Measurements from ENCODE around the gene CNGB1. TPM values are rescaled to one million over a fixed set of nuclear protein-coding genes. Genes with fewer than 3 reads are reported as not detected.

CNGB1 gene
- total and polyA plus RNA-seq, 2 experiments from 2014 or later: not detected

GRCh38 chr16:57911743-57912142 lies 59.2 kb downstream of the CNGB1 start:
- Histone ChIP-seq H3K79me2 (no peaks in the 10 kb centered on the region), H3K4me1 (ENCODE audit: insufficient read depth) (no peaks in the 10 kb centered on the region), H3K27ac (no peak overlapping the region), H3K9me3 (ENCODE audit: low read depth) (no peaks in the 10 kb centered on the region), H3K27me3 (no peaks in the 10 kb centered on the region), H2AFZ (no peak overlapping the region), H3K4me3 (no peak overlapping the region), H3K4me2 (no peak overlapping the region), H4K20me1 (ENCODE audit: insufficient read depth, poor library complexity, severe bottlenecking) (no peaks in the 10 kb centered on the region), H3K9me2 (replicated peaks; ENCODE audit: insufficient read depth) (no peaks in the 10 kb centered on the region), H3K36me3 (replicated peaks; ENCODE audit: insufficient read depth, low read depth) (no peaks in the 10 kb centered on the region)
- TF ChIP-seq CTCF (IDR thresholded peaks at IDR 0.05; ENCODE audit: poor library complexity) (no peak), EZH2phosphoT487 (IDR thresholded peaks at IDR 0.05; ENCODE audit: low read depth, severe bottlenecking, unreplicated experiment) (no peak), EZH2 (IDR thresholded peaks at IDR 0.05; ENCODE audit: borderline replicate concordance) (no peak)
- DNase-seq (ENCODE audit: low spot score): no peak
- WGBS (ENCODE audit: low lambda C conversion rate, missing lambda C conversion rate): 80% methylated on average over 9 of the region's 9 CpGs

GRCh38 chr16:57910696-57911095 lies 60.2 kb downstream of the CNGB1 start:
- no peaks in the 10 kb centered on the region for H3K4me1 ChIP-seq (ENCODE audit: insufficient read depth)
- H3K9me3 ChIP-seq (ENCODE audit: low read depth): no peaks in the 10 kb centered on the region
- no peak overlapping the region for H3K27ac ChIP-seq
- H3K9me2 ChIP-seq (replicated peaks; ENCODE audit: insufficient read depth): no peaks in the 10 kb centered on the region
- no peaks in the 10 kb centered on the region for H3K79me2 ChIP-seq
- no peak overlapping the region for H2AFZ ChIP-seq
- DNase-seq (ENCODE audit: low spot score): no peak
- H3K27me3 ChIP-seq: no peaks in the 10 kb centered on the region
- no peaks in the 10 kb centered on the region for H3K36me3 ChIP-seq (replicated peaks; ENCODE audit: insufficient read depth, low read depth)
- no peaks in the 10 kb centered on the region for H4K20me1 ChIP-seq (ENCODE audit: insufficient read depth, poor library complexity, severe bottlenecking)
- no peak overlapping the region for H3K4me3 ChIP-seq
- no peak for TF ChIP-seq CTCF (IDR thresholded peaks at IDR 0.05; ENCODE audit: poor library complexity)
- TF ChIP-seq EZH2 (IDR thresholded peaks at IDR 0.05; ENCODE audit: borderline replicate concordance): no peak
- TF ChIP-seq EZH2phosphoT487 (IDR thresholded peaks at IDR 0.05; ENCODE audit: low read depth, severe bottlenecking, unreplicated experiment): no peak
- WGBS (ENCODE audit: low lambda C conversion rate, missing lambda C conversion rate): 95% methylated on average over 6 of the region's 6 CpGs
- no peak overlapping the region for H3K4me2 ChIP-seq

- no peak overlapping the region for H3K4me3 ChIP-seq
- H3K79me2 ChIP-seq: no peaks in the 10 kb centered on the region
- H3K4me2 ChIP-seq: no peak overlapping the region
- no peak overlapping the region for H2AFZ ChIP-seq
- TF ChIP-seq EZH2 (IDR thresholded peaks at IDR 0.05; ENCODE audit: borderline replicate concordance): no peak
- no peak for TF ChIP-seq CTCF (IDR thresholded peaks at IDR 0.05; ENCODE audit: poor library complexity)
- TF ChIP-seq EZH2phosphoT487 (IDR thresholded peaks at IDR 0.05; ENCODE audit: low read depth, severe bottlenecking, unreplicated experiment): no peak
- 86% methylated on average over 11 of the region's 12 CpGs for WGBS (ENCODE audit: low lambda C conversion rate, missing lambda C conversion rate)
- no peak overlapping the region for H3K27ac ChIP-seq
- H4K20me1 ChIP-seq (ENCODE audit: insufficient read depth, poor library complexity, severe bottlenecking): no peaks in the 10 kb centered on the region
- H3K4me1 ChIP-seq (ENCODE audit: insufficient read depth): no peaks in the 10 kb centered on the region
- no peaks in the 10 kb centered on the region for H3K9me2 ChIP-seq (replicated peaks; ENCODE audit: insufficient read depth)
- no peaks in the 10 kb centered on the region for H3K36me3 ChIP-seq (replicated peaks; ENCODE audit: insufficient read depth, low read depth)
- no peaks in the 10 kb centered on the region for H3K27me3 ChIP-seq
- no peak for DNase-seq (ENCODE audit: low spot score)
- H3K9me3 ChIP-seq (ENCODE audit: low read depth): no peaks in the 10 kb centered on the region
Observed at GRCh38 chr16:57908409-57908987, 62.4 kb downstream of the CNGB1 start.
